Neural cell (in vitro differentiated cells): ENCODE measurements around the gene PLA2G4B. TPM values are rescaled to one million over a fixed set of nuclear protein-coding genes. Genes with fewer than 3 reads are reported as not detected.

Experiments used
- H2AFZ ChIP-seq: fragments of 200-600, 300-800 bp; sonication (generic), shearing (Covaris generic); 2 replicates; pipeline ENCODE4 v1.6.0; 2014; ENCODE audit warnings: low read depth, mild to moderate bottlenecking, antibody characterized with exemption, low read length, moderate library complexity
- H3F3A ChIP-seq: fragments of 200-600 bp; shearing (Covaris generic); 2 replicates; pipeline ENCODE4 v1.6.1; 2016; ENCODE audit warnings: mild to moderate bottlenecking, moderate library complexity, mixed read lengths, antibody characterized with exemption, low read length; ENCODE audit not compliant: insufficient read depth, poor library complexity, severe bottlenecking
- H3K27ac ChIP-seq: fragments of 200-600, 300-800 bp; sonication (generic), shearing (Covaris generic); 2 replicates; pipeline ENCODE4 v1.5.1; 2014; ENCODE audit warnings: mild to moderate bottlenecking, low read length, moderate library complexity
- H3K27me3 ChIP-seq: fragments of 300-800, 200-600 bp; sonication (generic), shearing (Covaris generic); 2 replicates; pipeline ENCODE4 v1.6.0; 2014; ENCODE audit warnings: mild to moderate bottlenecking, low read depth, low read length, moderate library complexity; ENCODE audit not compliant: insufficient read depth
- H3K36me3 ChIP-seq: fragments of 300-800, 200-600 bp; sonication (generic), shearing (Covaris generic); 2 replicates; pipeline ENCODE4 v1.5.1; 2014; ENCODE audit warnings: mild to moderate bottlenecking, antibody characterized with exemption, low read length, moderate library complexity; ENCODE audit not compliant: insufficient read depth
- H3K4me2 ChIP-seq: fragments of 300-800, 200-600 bp; sonication (generic), shearing (Covaris generic); 2 replicates; pipeline ENCODE4 v1.6.0; 2014; ENCODE audit warnings: mild to moderate bottlenecking, low read length
- H3K4me3 ChIP-seq: fragments of 300-800, 200-600 bp; sonication (generic), shearing (Covaris generic); 2 replicates; pipeline ENCODE4 v1.5.1; 2014; ENCODE audit warnings: mild to moderate bottlenecking, low read length, moderate library complexity
- H3K79me2 ChIP-seq: fragments of 200-600 bp; shearing (Covaris generic); replicated peaks from 2 replicates; pipeline ENCODE4 v1.6.0; 2014; ENCODE audit warnings: mild to moderate bottlenecking, low read length, moderate library complexity; ENCODE audit not compliant: insufficient read depth
- H3K9ac ChIP-seq: fragments of 300-800, 200-600 bp; sonication (generic), shearing (Covaris generic); 2 replicates; pipeline ENCODE4 v1.6.1; 2016; ENCODE audit warnings: mild to moderate bottlenecking, low read length, mixed read lengths
- H3K9me2 ChIP-seq: fragments of 200-600 bp; shearing (Covaris generic); 2 replicates; pipeline ENCODE4 v1.6.1; 2016; ENCODE audit warnings: mild to moderate bottlenecking, low read length, mixed read lengths; ENCODE audit not compliant: insufficient read depth
- H3K9me3 ChIP-seq: fragments of 200-600, 300-800 bp; sonication (generic), shearing (Covaris generic); 2 replicates; pipeline ENCODE4 v1.6.1; 2016; ENCODE audit warnings: mild to moderate bottlenecking, mixed run types, low read length, moderate library complexity, mixed read lengths
- H4K20me1 ChIP-seq: fragments of 200-600 bp; shearing (Covaris generic); 2 replicates; pipeline ENCODE4 v1.6.1; 2016; ENCODE audit warnings: mild to moderate bottlenecking, mixed run types; ENCODE audit not compliant: insufficient read depth
- CTCF ChIP-seq: fragments of 450-650 bp; IDR thresholded peaks from 2 replicates; pipeline ENCODE4 v1.5.1; 2014; ENCODE audit warnings: antibody characterized with exemption, mild to moderate bottlenecking, moderate library complexity; ENCODE audit not compliant: poor library complexity, severe bottlenecking
- EP300 ChIP-seq: fragments of 450-650 bp; conservative IDR thresholded peaks from 2 replicates; pipeline ENCODE4 v1.6.1; 2014; ENCODE audit warnings: antibody characterized with exemption, mild to moderate bottlenecking, moderate library complexity; ENCODE audit not compliant: poor library complexity, severe bottlenecking
- EZH2 ChIP-seq: fragments of 200-600, 300-800 bp; shearing (Covaris generic), sonication (generic); IDR thresholded peaks from 2 replicates; pipeline ENCODE4 v1.6.1; 2014; ENCODE audit warnings: antibody characterized with exemption, low read length, borderline replicate concordance, mild to moderate bottlenecking; ENCODE audit not compliant: insufficient read depth, poor library complexity, severe bottlenecking
- MXI1 ChIP-seq: fragments of 450-650 bp; conservative IDR thresholded peaks from 2 replicates; pipeline ENCODE4 v1.6.1; 2014; ENCODE audit warnings: antibody characterized with exemption, mild to moderate bottlenecking; ENCODE audit not compliant: poor library complexity, severe bottlenecking
- POLR2AphosphoS5 ChIP-seq: IDR thresholded peaks from 2 replicates; pipeline ENCODE4 v1.6.1; 2012
- RAD21 ChIP-seq: fragments of 450-650 bp; conservative IDR thresholded peaks from 2 replicates; pipeline ENCODE4 v1.6.1; 2014; ENCODE audit warnings: antibody characterized with exemption, mild to moderate bottlenecking, moderate library complexity
- REST ChIP-seq: IDR thresholded peaks from 2 replicates; pipeline ENCODE4 v1.6.1; 2012; ENCODE audit warnings: borderline replicate concordance
- SMC3 ChIP-seq: fragments of 450-650 bp; conservative IDR thresholded peaks from 2 replicates; pipeline ENCODE4 v1.6.1; 2014; ENCODE audit warnings: antibody characterized with exemption, mild to moderate bottlenecking, moderate library complexity; ENCODE audit not compliant: poor library complexity
- TAF1 ChIP-seq: IDR thresholded peaks from 2 replicates; pipeline ENCODE4 v1.6.1; 2012; ENCODE audit warnings: low read depth
- polyA plus RNA-seq: library from polyadenylated mRNA; depleted of rRNA; stranded (reverse); fragments of >200 nt; gene quantifications from 2 replicates; pipeline ENCODE4 v1.2.3, GENCODE V29; 2014

PLA2G4B gene
- polyA plus RNA-seq, 1 donor from 2014 or later, result 11.3 TPM

DNA sequence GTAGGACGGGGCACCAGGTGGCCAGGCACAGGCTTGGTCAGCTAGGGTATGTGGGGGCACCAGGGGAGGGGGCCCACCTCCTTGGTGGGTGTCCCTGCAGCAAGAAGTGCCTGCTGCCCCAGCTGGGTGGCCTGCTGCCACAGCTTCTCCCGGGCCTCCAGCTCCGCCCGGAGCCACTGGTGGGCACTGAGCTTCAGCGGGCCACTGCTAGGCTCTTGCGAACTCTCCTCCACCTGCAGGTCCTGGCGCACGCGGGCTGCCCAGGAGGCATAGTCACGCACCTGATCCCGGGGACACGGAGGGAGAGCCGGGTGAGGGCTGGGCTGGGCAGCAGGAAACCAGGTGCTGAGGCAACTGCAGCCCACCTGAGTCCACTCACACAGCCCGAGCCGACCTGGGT lies 29.7 kb downstream of the PLA2G4B start:
- H3K4me2 ChIP-seq, result no peak overlapping the region
- H4K20me1 ChIP-seq, result no peaks in the 10 kb centered on the region
- H2AFZ ChIP-seq, result no peak overlapping the region
- H3K79me2 ChIP-seq, result no peaks in the 10 kb centered on the region
- no peak for TF ChIP-seq SMC3
- TF ChIP-seq MXI1, result no peak
- TF ChIP-seq EZH2, result no peak
- TF ChIP-seq EP300, result no peak
- TF ChIP-seq TAF1, result no peak
- TF ChIP-seq RAD21, result no peak
- no peak for TF ChIP-seq REST
- no peak for TF ChIP-seq POLR2AphosphoS5
- no peak for TF ChIP-seq CTCF
- no peak overlapping the region for H3K9ac ChIP-seq
- no peaks in the 10 kb centered on the region for H3K36me3 ChIP-seq
- H3K27me3 ChIP-seq, result no peaks in the 10 kb centered on the region
- H3K27ac ChIP-seq, result no peak overlapping the region
- no peak overlapping the region for H3K4me3 ChIP-seq
- no peaks in the 10 kb centered on the region for H3K9me3 ChIP-seq
- H3K9me2 ChIP-seq, result no peaks in the 10 kb centered on the region
- no peaks in the 10 kb centered on the region for H3F3A ChIP-seq

DNA sequence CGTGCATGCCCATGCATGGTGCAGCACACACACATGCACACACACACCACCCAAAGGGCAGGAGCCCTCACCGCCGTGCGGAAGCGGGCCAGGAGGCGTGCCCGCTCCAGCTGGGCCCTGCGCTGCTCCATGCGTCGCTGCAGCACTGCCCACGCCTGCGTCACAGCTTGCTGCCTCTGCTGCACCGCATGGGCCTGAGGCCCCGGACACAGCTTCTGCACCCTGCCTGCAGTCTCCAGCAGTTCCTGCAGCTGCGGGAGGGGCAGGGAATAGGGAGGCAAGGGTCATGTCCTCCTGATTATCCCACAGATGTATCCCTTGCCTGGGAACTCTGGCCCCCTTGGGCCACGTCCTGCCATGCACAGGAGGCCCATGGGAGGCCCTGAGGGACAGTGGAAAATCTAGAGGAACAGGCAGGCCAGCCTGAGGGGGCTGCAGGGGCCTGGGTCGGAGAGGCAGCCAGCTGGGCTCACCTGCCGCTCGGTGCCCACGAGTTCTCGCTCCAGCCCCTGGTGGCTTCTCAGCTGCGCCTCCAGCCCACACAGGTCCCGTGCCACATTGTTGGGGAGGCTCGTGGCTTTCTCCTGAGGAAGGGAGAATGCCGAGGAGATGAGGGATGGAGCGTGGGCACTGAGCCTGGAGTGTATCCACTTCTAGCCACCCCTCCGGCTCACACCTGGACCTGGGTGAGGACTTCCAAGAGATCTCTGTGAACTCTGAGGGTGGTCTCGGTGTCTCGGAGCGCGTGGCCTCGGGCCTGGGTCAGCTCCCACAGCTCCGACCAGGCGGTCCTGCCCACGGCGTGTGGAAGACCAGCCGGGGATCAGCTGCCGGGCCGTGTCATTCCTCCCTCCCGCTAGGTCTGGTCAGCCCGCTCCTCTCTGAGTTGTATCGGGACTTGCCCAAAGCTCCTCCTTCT lies 31.4 kb downstream of the PLA2G4B start:
- H2AFZ ChIP-seq, result no peak overlapping the region
- H3K27me3 ChIP-seq, result no peaks in the 10 kb centered on the region

More for the DNA sequence above, 31.4 kb downstream of the PLA2G4B start:
- H3K36me3 ChIP-seq, result no peaks in the 10 kb centered on the region
- no peak overlapping the region for H3K4me3 ChIP-seq
- no peaks in the 10 kb centered on the region for H3F3A ChIP-seq
- no peak for TF ChIP-seq RAD21
- TF ChIP-seq TAF1, result no peak
- TF ChIP-seq POLR2AphosphoS5, result no peak
- TF ChIP-seq SMC3, result no peak
- no peak for TF ChIP-seq REST
- TF ChIP-seq CTCF, result no peak
- no peak for TF ChIP-seq MXI1
- no peak for TF ChIP-seq EZH2
- TF ChIP-seq EP300, result no peak
- H3K27ac ChIP-seq, result no peak overlapping the region
- H3K9me3 ChIP-seq, result no peaks in the 10 kb centered on the region
- H3K79me2 ChIP-seq, result no peaks in the 10 kb centered on the region
- no peaks in the 10 kb centered on the region for H3K9me2 ChIP-seq
- H3K4me2 ChIP-seq, result no peak overlapping the region
- no peak overlapping the region for H3K9ac ChIP-seq
- H4K20me1 ChIP-seq, result no peaks in the 10 kb centered on the region
